ENCODE results near the gene CRABP1.

DNA sequence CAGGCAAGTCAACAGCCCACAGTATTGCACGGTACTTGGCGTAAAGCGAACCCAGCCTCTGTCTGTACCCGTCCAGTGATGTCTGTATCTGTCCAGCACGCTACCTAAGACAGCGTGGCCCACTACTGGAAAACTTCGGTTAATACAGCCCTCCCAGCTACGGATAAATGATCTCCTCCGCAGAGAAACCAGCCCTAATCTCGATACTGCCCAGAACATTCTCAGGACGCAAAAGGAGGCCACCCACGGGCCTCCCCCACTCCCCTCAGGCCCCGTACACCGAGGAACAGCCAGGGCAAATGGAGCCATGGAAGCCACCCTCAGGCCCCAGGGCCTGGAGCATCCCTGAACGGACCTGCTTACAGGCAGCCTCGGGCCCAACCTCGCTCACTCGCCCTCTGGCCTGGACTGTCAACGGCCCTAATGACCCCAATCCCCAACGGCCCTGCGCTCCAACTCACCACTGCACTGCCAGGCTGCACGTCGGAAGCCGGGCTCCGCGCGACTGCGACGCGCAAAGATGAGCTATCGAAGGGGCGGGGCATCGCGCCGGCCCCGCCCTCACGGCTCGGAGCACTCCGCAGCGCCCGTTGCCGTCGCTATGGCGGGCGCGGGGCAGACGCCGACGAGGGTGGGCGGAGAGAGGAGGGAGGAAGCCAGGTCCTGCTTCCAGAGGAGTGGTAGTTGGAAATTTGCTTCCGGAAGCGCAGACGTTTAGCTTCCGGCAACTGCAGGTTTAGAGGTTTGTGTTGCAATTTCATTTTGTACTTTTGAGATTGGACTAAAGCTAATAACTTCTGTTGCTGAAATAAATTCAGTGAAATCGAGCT is 40.8 kb upstream of the CRABP1 start, which contains the start of gene SKIC8:
- TF ChIP-seq, protein P1, sequence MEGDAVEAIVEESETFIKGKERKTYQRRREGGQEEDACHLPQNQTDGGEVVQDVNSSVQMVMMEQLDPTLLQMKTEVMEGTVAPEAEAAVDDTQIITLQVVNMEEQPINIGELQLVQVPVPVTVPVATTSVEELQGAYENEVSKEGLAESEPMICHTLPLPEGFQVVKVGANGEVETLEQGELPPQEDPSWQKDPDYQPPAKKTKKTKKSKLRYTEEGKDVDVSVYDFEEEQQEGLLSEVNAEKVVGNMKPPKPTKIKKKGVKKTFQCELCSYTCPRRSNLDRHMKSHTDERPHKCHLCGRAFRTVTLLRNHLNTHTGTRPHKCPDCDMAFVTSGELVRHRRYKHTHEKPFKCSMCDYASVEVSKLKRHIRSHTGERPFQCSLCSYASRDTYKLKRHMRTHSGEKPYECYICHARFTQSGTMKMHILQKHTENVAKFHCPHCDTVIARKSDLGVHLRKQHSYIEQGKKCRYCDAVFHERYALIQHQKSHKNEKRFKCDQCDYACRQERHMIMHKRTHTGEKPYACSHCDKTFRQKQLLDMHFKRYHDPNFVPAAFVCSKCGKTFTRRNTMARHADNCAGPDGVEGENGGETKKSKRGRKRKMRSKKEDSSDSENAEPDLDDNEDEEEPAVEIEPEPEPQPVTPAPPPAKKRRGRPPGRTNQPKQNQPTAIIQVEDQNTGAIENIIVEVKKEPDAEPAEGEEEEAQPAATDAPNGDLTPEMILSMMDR (IDR thresholded peaks at IDR 0.05) = no peak
- TF ChIP-seq EZH2 (IDR thresholded peaks at IDR 0.05) = no peak
- no peak for TF ChIP-seq EZH2phosphoT487 (IDR thresholded peaks at IDR 0.05)
